ENCODE results near the gene CCNA2.

Gene CCNA2

DNA sequence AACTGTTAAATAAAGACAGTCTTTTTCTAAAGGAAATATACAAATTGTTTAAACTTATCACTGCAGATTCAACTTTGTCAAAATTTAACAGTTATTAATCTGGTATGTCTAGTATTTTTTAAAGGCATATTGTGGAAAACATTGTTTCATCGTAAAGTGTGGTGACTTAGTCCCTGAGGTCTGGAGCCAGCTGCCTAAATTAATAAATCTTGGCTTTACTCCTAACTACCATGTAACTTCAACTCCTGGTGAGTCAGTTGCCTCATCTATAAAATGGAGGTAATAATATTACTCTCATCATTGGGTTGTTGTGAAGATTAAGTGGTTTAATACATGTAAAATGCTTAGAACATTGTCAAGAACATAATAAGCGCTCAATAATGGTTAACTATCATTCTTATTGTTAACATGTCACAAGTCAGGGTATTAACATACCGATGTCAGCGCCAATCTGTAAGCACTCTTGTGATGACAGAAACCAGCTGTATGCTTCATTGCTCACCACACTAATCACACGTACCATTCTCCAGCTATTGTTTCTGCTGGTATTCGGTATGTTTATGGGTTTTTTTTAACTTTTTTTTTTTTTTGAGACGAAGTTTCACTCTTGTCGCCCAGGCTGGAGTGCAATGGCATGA is 44.6 kb downstream of the CCNA2 start:
- DNase-seq (ENCODE audit: extremely low spot score, insufficient read length, low read depth) (no peak), FAIRE-seq (no peak)

DNA sequence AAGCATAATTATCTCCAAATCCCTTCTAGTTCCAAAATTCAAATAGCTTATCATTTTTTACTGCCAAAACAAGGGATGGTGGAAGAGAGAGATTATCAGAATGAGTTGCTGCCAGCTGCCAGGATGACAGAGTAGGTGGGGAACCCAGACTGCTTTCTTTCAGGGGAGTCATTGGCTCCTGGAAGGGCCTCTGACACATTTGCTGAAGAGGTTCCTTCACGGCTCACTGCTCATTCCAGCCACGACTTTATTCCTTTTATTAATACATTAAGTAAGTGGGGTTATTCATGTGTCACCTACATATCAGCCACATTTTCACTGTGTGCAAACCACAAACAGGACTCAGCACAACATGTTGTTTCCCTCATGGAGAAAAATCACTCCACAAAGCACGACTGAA is 46.1 kb downstream of the CCNA2 start:
- FAIRE-seq (no peak), DNase-seq (ENCODE audit: extremely low spot score, insufficient read length, low read depth) (no peak)

DNA sequence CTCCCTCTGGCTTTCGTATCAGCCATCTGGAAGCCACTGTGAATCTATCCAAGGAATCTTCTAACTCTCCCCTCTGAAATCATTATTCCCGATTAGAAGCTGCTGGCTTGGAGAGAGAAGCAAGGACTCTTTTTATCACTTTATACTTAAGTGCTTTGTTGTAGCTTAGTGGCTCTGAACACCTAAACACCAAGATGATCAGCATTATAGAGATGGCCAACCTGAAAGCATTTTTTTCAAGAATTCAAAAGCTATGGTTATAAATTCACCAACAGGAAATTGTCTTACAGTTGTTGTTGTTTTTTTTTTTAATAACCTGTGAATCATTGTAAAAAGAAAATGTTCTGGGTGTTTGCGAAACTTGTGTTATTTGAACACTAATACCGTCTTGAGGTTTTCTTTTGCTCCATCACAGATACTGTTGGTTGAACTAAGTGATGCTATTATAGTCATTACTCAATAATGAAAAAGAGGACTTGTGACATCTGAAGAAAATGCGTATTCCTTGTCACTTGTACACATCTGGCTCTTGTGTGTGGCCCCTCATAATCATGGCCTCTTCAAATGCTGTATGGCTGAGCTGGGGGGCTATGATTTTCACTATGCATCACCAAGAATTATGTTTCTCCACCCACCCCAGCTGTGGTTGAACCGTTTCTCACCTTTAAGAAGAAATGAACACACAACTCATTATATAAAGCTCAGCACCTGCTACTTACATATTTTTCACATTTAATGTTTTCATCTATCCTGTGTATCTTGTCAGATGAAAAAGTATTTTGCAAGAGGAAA is 46.9 kb downstream of the CCNA2 start:
- DNase-seq (ENCODE audit: extremely low spot score, insufficient read length, low read depth) (no peak), FAIRE-seq (no peak)

DNA sequence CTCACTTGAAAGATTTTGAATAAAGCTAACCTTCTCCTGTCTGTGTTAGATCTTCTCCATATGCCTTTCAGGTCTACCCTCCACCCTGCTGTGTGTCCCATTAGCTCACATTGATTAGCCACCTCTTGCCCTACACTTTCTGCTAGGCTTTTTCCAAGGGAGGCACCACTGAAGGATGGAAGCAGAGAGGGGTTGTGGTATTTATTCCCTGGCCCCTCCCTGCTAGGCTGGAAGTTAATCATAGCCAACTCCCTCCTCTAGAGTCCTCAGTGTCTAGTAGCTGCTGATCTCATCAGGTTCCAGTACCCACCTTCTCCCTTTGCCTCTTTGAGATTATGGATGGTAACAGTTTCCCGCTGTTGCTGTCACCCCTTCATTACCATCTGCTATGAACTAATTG is 49.8 kb downstream of the CCNA2 start:
- FAIRE-seq (no peak), DNase-seq (ENCODE audit: extremely low spot score, insufficient read length, low read depth) (no peak)

DNA sequence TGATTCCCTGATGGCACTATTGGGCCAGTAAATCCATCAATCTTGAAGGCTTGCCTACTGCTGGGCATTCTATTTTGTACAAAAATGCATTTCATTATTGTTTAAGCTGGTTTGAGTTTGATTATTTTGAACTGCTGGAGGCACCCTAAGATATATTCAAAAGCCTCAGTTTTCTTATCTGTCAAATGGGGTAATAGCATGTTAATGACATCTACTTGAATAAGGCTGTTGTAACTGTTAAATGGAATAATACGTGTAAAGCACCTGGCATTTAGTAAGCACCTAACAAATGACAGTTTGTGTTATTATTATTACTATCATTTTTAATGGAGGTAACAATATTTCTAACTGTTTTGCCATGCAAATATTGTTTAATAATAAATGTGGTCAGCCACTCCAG is 51.8 kb downstream of the CCNA2 start:
- no peak for FAIRE-seq
- DNase-seq (ENCODE audit: extremely low spot score, insufficient read length, low read depth): no peak

DNA sequence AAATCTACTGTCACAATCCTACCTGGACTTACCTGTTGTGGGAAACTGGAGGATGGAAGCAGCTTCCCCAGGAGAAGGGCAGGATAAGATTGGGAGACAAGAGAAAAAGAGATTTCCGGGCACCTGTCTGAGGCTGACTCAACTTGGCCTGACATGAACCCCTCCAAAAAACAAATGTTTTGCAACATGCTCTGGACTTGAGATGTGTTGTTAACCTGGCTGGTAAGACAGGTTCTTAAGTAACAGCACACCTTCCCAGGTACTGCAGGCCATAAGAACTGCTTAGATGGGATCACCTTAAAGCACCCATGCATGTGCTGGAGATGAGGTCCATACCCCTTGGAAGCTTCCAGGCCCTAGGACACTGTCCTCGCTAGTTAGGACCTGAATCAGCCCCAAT is 54.3 kb downstream of the CCNA2 start:
- DNase-seq (ENCODE audit: extremely low spot score, insufficient read length, low read depth): no peak
- FAIRE-seq: no peak

DNA sequence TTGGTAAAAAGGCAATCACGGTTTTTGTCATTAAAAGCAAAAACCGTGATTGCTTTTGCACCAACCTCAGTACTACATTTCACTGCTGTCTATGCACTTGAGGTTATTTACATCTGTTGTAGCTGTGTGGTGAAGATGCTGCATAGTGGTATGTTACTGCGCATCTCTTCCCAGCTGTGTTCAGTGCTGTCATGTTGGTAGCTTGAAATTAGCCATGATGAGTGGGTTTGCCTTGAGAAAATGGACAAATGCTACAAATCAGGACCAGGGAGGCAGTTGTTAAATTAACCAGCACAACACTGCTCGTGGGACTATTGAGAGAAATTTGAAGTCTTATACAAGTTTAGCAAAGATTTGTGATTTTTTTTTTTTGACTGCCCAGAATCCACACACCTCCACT is 56.5 kb downstream of the CCNA2 start:
- FAIRE-seq: no peak
- DNase-seq (ENCODE audit: extremely low spot score, insufficient read length, low read depth): no peak
